Measurements from ENCODE around the gene PRR5L. TPM values are rescaled to one million over a fixed set of nuclear protein-coding genes. Genes with fewer than 3 reads are reported as not detected.

The PRR5L gene
- total and polyA plus RNA-seq, 9 of the 15 experiments (the other 6 are each of a cell fraction or from before 2014, with no cell fraction given): 0.11 to 0.60 (median 0.36) TPM; not detected in 2

DNA sequence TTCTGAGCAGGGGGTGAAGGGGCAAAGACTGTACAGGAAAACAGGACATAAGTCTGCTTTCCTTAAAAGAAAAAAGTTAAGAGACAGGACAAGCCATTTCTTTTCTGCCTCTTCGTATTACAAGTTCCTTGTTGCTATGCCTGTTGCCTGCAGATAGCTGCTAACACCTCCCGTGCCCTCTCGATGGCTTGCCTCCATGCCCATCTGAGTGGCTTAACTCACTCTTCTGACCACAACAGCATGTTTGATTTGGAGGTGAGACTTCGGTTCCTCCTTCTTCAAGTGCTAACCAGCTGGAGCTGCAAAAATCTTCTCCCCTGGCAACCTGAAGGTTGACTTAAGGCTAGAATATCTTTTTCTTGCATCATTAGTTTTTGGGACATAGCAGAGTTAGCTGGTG is 103.1 kb downstream of the PRR5L start:
- in situ Hi-C loops (cut with MboI) (no loop called here), intact Hi-C loops (cut with micrococcal nuclease) (no loop called here)
- H3K9me3 ChIP-seq (replicated peaks; ENCODE audit: control insufficient read depth, insufficient read depth, low read depth, low read length): no peaks in the 10 kb centered on the region
- H2AFZ ChIP-seq (ENCODE audit: low read depth, low read length): peak overlapping the region; percentile 62; the same call in 1 of the 2 replicates
- H3K4me1 ChIP-seq (replicated peaks in 1 of 2; ENCODE audit: control insufficient read depth in 2 of 2, insufficient read depth in 2 of 2, low read length in 2 of 2): peaks cover 0 to 4% of the 10 kb centered on the region in 2 experiments; a peak in 2 of 5 replicates
- no peaks in the 10 kb centered on the region for H4K20me1 ChIP-seq (replicated peaks; ENCODE audit: control insufficient read depth, insufficient read depth, low read length)
- FAIRE-seq (no peak), ATAC-seq (no peak), DNase-seq (ENCODE audit: extremely low read depth in 1 of 4, low spot score in 3 of 4) (no peak)
- no peaks in the 10 kb centered on the region for H3K79me2 ChIP-seq (ENCODE audit: control insufficient read depth, insufficient read depth, low read length)
- 28% methylated on average over 4 of the region's 4 CpGs for WGBS (ENCODE audit: insufficient coverage, low coverage, missing lambda C conversion rate)
- ChIA-PET POLR2A (no interaction called here), CTCF (ENCODE audit: low intra/inter-chr PET ratio) (no interaction called here)
- H3K9ac ChIP-seq (ENCODE audit: insufficient read depth in 1 of 2, low read depth in 2 of 2, low read length in 2 of 2): no peak overlapping the region
- H3K27ac ChIP-seq (ENCODE audit: extremely low read depth, low read depth, low read length): no peak overlapping the region
- no peaks in the 10 kb centered on the region for H3K9me1 ChIP-seq (ENCODE audit: control insufficient read depth, insufficient read depth, low read length)
- H3K36me3 ChIP-seq (ENCODE audit: control insufficient read depth, insufficient read depth, low read length): no peaks in the 10 kb centered on the region
- H3K27me3 ChIP-seq (ENCODE audit: control insufficient read depth in 2 of 2, insufficient read depth in 2 of 2, low read length in 2 of 2): no peaks in the 10 kb centered on the region
- TF ChIP-seq ZNF444 (CRISPR knock-in tag; IDR thresholded peaks at IDR 0.05) (no peak), ZNF561 (CRISPR knock-in tag; conservative IDR thresholded peaks at IDR 0.05) (no peak), ZNF165 (CRISPR knock-in tag; IDR thresholded peaks at IDR 0.05; ENCODE audit: borderline replicate concordance) (no peak), SIN3B (IDR thresholded peaks at IDR 0.05; ENCODE audit: low read depth) (no peak), SMAD4 (CRISPR knock-in tag; conservative IDR thresholded peaks at IDR 0.05) (0 out of 2 replicates have a peak, but pooled peaks have one; percentile 13), KDM1A (IDR thresholded peaks at IDR 0.05) (no peak), CEBPG (CRISPR knock-in tag; IDR thresholded peaks at IDR 0.05) (no peak), CEBPG (tag; conservative IDR thresholded peaks at IDR 0.05 in 1 of 2, IDR thresholded peaks at IDR 0.05 in 1 of 2) (0 out of 4 replicates have a peak, but pooled peaks of 1 of the 2 experiments have one; percentile 16), POLR2A (conservative IDR thresholded peaks at IDR 0.05) (no peak)
- TF ChIP-seq, protein P1, sequence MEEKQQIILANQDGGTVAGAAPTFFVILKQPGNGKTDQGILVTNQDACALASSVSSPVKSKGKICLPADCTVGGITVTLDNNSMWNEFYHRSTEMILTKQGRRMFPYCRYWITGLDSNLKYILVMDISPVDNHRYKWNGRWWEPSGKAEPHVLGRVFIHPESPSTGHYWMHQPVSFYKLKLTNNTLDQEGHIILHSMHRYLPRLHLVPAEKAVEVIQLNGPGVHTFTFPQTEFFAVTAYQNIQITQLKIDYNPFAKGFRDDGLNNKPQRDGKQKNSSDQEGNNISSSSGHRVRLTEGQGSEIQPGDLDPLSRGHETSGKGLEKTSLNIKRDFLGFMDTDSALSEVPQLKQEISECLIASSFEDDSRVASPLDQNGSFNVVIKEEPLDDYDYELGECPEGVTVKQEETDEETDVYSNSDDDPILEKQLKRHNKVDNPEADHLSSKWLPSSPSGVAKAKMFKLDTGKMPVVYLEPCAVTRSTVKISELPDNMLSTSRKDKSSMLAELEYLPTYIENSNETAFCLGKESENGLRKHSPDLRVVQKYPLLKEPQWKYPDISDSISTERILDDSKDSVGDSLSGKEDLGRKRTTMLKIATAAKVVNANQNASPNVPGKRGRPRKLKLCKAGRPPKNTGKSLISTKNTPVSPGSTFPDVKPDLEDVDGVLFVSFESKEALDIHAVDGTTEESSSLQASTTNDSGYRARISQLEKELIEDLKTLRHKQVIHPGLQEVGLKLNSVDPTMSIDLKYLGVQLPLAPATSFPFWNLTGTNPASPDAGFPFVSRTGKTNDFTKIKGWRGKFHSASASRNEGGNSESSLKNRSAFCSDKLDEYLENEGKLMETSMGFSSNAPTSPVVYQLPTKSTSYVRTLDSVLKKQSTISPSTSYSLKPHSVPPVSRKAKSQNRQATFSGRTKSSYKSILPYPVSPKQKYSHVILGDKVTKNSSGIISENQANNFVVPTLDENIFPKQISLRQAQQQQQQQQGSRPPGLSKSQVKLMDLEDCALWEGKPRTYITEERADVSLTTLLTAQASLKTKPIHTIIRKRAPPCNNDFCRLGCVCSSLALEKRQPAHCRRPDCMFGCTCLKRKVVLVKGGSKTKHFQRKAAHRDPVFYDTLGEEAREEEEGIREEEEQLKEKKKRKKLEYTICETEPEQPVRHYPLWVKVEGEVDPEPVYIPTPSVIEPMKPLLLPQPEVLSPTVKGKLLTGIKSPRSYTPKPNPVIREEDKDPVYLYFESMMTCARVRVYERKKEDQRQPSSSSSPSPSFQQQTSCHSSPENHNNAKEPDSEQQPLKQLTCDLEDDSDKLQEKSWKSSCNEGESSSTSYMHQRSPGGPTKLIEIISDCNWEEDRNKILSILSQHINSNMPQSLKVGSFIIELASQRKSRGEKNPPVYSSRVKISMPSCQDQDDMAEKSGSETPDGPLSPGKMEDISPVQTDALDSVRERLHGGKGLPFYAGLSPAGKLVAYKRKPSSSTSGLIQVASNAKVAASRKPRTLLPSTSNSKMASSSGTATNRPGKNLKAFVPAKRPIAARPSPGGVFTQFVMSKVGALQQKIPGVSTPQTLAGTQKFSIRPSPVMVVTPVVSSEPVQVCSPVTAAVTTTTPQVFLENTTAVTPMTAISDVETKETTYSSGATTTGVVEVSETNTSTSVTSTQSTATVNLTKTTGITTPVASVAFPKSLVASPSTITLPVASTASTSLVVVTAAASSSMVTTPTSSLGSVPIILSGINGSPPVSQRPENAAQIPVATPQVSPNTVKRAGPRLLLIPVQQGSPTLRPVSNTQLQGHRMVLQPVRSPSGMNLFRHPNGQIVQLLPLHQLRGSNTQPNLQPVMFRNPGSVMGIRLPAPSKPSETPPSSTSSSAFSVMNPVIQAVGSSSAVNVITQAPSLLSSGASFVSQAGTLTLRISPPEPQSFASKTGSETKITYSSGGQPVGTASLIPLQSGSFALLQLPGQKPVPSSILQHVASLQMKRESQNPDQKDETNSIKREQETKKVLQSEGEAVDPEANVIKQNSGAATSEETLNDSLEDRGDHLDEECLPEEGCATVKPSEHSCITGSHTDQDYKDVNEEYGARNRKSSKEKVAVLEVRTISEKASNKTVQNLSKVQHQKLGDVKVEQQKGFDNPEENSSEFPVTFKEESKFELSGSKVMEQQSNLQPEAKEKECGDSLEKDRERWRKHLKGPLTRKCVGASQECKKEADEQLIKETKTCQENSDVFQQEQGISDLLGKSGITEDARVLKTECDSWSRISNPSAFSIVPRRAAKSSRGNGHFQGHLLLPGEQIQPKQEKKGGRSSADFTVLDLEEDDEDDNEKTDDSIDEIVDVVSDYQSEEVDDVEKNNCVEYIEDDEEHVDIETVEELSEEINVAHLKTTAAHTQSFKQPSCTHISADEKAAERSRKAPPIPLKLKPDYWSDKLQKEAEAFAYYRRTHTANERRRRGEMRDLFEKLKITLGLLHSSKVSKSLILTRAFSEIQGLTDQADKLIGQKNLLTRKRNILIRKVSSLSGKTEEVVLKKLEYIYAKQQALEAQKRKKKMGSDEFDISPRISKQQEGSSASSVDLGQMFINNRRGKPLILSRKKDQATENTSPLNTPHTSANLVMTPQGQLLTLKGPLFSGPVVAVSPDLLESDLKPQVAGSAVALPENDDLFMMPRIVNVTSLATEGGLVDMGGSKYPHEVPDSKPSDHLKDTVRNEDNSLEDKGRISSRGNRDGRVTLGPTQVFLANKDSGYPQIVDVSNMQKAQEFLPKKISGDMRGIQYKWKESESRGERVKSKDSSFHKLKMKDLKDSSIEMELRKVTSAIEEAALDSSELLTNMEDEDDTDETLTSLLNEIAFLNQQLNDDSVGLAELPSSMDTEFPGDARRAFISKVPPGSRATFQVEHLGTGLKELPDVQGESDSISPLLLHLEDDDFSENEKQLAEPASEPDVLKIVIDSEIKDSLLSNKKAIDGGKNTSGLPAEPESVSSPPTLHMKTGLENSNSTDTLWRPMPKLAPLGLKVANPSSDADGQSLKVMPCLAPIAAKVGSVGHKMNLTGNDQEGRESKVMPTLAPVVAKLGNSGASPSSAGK (IDR thresholded peaks at IDR 0.05): 0 out of 2 replicates have a peak, but pooled peaks have one; percentile 20
- H3K4me2 ChIP-seq (ENCODE audit: insufficient read depth, low read length): no peak overlapping the region
- BruUV-seq (replicated peaks): no TSS peak
- no peak overlapping the region for H3K4me3 ChIP-seq

All from K562 (cell line).